ENCODE measurements around the gene ZNF385B.
A peak's percentile ranks its signal among the peaks of the same experiment; 100 is the strongest.

ZNF385B gene

DNA sequence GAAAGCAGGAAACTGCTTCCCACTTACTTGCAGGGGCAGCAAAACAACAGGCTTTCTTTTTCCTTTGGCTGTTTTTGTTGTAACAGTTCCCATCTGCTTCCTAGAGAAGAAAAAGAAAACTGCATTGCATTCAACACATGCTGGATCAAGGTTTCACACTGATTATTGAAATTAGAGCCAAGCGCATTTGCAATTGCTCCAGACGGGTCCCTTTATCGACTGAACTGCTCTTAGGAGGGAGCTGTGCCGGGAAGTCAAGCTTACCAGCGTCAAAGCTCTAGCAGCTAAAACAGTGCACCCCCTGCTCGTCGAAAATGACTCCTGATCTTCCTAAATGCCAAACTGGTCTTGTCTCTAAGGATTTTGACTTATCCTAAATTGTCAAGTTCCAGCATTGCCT is 432.8 kb downstream of the ZNF385B start:
- no peak for DNase-seq

DNA sequence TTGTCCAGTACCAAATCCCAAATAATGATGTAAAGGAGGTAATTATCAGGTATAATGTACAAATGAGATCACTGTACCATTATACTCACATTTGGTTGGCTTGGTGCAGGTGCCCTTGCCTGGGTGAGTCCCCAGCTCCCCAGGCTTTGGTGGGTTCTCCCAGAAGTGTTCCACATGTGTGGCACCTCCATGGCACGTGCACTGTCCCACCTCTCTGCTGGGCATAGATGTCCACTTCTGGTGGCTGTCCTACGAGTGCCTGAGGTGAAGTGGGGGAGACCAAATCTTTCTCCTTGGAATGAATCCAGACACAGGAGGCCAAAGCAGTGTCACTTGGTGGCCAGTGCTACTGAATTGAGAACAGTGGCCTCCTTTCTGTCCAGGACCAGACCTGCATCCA is 434.3 kb downstream of the ZNF385B start:
- no peak for DNase-seq

DNA sequence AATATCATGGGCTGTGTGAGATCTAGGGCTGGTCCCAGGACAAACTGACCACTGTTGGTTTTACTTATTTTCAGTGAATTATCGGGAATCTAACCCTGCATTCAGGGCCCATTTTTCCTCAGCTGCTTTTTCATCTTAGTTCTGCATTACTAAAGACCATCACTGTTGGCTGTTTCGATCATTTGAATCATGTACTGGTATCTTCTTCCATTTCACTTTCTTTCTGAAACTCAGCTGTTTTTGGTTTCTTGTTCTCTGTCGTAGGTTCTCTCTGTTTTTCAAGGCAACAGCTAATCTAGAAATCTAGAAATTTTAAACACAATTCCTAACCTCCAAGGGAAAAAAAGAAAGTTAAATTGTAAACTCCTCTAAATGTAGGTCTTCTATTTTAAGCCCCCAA is 436.8 kb downstream of the ZNF385B start:
- DNase-seq, result no peak

DNA sequence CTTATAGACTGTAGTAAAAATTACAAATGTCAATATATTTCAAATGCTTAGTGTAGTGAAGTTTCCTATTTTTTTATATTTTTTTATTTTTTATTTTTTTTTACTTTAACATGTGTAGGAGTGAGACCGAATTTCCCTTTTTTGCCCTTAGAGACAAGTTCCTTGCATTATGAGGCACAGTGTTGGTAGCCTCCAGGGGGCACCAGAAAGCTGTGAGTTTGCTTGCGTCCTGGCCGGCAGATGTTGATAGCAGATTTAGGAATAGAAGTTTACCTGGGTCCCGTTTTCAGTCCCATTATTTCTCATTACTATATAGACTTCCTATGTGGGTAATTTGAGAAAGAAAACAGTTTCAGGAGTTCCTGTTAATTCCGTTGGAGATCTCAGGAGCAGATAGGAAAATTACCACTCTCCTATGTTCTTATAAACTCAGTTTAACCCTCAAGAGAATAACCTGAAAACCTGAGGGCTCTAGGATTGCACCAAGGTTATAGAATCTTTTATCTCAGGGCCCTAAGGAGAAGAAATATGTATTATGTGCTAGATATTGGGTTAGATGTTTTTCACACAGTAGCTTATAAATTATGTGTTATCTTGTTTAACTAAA is 439.3 kb downstream of the ZNF385B start:
- peak; percentile 46 for DNase-seq

DNA sequence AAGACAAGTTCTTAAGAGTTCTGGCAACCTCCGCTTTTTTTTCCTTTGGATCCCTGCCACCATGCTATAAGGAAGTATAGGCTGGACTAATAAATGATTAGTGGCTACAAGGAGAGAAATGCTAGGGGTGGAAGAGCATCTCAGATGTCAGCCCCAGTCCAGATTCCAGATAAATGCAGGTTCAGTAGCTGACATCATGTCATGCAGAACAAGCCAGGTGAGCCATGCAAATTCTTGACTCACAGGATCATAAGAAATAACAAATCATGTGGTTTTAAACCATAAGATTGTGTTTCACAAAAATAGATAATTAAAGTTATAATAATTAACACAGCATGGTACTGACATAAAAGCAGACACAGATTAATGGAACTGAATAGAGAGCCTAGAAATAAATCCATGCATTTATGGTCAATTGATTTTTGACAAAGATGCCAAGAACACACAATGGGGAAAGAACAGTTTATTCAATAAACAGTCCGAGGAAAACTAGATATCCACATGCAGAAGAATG is 443.9 kb downstream of the ZNF385B start:
- DNase-seq, result no peak

DNA sequence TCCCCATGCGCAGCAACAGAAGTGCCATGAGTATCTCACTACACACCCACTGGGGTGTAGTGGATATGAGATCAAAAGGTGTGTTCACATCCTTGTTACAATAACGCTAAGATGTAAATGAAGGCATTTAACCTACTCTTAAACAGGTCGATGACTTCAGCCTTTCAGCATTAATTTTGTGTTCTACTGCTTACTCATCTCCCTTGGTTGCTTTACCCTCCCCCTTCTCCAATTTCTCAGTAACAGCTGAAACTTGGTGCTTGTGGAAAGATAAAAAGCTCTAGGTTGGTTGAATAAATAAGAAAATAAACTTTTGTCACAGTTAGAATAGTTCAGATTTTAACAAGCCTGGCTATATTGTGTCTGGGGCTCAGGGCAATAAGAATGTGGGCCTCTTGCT is 449.3 kb downstream of the ZNF385B start:
- DNase-seq, result no peak

DNA sequence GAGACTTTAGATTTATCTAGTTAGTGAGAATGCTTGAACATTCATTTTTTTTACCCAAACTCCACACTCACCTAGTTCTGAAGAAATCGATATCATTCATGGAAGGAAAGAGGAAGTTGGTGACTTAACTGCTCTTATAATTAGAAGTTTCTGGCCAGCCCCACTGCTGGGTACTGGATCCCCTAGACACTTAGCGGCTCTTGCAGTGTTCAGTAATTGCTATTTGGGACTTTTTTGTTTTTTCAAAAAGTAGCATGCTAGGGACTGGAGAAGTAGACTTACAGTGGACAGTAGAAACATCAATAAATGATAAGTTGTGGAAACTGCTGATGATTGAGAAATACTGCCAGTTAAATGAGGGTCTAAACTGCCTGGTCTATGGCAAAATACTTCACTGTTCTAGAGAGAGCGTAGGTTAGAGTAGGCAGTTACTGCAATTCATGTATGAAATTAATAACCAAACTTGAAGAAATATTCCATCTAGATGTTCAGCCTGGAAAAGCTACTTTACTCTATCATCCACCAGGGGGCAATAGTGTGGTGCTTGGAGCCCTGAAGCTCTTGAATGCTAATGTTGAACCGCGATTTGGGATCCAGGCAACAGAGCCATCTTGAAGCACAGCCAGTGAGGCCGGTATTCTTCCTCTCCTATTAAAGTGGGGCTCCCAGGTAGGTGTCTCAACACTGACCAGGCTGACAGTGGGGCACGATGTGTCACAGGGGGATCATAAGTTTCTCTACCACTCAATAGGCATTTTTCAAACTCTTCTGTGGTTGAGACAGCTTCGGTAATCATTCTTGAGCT is 450.7 kb downstream of the ZNF385B start:
- DNase-seq, result peak; percentile 78

DNA sequence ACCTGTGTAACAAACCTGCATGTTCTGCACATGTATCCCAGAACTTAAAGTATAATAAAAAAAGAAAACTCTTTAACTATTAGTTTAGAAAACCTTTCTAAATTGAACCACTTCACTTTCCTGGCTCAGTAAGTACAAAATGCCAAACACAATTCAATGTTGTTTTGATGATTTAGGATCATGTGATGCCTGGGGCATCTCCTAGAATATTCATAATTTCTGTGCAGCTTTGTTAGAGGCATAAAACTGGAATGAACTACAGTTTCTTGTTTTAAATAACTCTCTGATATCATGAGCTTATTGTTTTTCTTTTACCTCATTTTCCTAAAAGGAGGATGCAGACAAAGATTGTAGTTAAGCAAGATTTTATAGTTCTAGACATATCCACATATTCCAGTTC is 457.8 kb downstream of the ZNF385B start:
- DNase-seq, result no peak

DNA sequence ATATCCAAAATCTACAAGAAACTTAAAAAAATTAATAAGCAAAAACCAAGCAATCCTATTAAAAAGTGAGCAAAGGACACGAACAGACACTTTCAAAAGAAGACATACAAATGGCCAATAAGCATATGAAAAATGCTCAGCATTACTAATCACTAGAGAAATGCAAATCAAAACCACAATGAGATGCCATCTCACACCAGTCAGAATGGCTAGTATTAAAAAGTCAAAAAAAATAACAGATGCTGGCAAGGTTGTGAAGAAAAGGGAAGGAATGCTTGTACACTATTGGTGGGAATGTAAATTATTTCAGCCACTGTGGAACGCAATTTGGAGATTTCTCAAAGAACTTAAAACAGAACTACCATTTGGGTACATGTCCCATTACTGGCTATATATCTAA is 467.9 kb downstream of the ZNF385B start:
- no peak for DNase-seq
